Measurements from ENCODE around the gene TEX53.

TEX53 gene

GRCh38 chr9:114643001-114643400 lies 14.6 kb downstream of the TEX53 start:
- Mint-ChIP-seq H3K27ac (no peak overlapping the region), H3K4me1 (ENCODE audit: low read depth) (no peaks in the 10 kb centered on the region), H3K9me3 (peaks cover 4% of the 10 kb centered on the region), H3K27me3 (ENCODE audit: low read depth) (no peaks in the 10 kb centered on the region), H3K4me3 (no peak overlapping the region), H3K36me3 (ENCODE audit: low read depth) (peaks cover 42% of the 10 kb centered on the region)
- no peak for DNase-seq (ENCODE audit: low spot score)

- Mint-ChIP-seq H3K4me1 (ENCODE audit: low read depth) (no peaks in the 10 kb centered on the region), H3K9me3 (no peaks in the 10 kb centered on the region), H3K36me3 (ENCODE audit: low read depth) (peaks cover 40% of the 10 kb centered on the region), H3K4me3 (no peak overlapping the region), H3K27me3 (ENCODE audit: low read depth) (no peaks in the 10 kb centered on the region), H3K27ac (no peak overlapping the region)
- DNase-seq (ENCODE audit: low spot score), result no peak
These were observed 15.6 kb downstream of the TEX53 start for GRCh38 chr9:114641967-114642366.

- Mint-ChIP-seq H3K27me3 (ENCODE audit: low read depth) (no peaks in the 10 kb centered on the region), H3K4me1 (ENCODE audit: low read depth) (no peaks in the 10 kb centered on the region), H3K27ac (no peak overlapping the region), H3K4me3 (no peak overlapping the region), H3K36me3 (ENCODE audit: low read depth) (peaks cover 28% of the 10 kb centered on the region), H3K9me3 (no peaks in the 10 kb centered on the region)
- no peak for DNase-seq (ENCODE audit: low spot score)
These were observed 19.2 kb downstream of the TEX53 start for GRCh38 chr9:114638404-114638803.

DNA sequence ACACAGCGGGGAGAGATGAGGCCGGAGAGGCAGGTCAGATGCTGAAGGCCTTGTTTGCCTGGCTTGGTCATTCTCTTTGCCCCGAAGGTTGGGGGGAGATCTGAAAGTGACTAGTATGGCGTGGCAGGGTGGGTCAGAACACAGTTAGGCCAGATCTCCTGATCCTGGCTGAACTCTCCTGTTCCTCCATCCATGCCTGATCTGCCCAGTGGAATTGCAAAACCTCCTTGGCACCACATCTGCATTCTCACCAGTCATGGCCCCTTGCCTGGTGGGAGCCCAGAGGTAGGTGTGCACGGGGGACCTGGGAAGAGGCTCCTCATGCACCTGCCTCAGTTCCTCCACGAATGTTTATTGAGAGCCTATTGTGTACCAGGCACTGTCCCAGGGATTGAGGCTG lies 23.2 kb downstream of the TEX53 start:
- H3K27me3 Mint-ChIP-seq (ENCODE audit: low read depth), result no peaks in the 10 kb centered on the region
- no peak overlapping the region for H3K27ac Mint-ChIP-seq
- H3K4me3 Mint-ChIP-seq, result no peak overlapping the region
- H3K36me3 Mint-ChIP-seq (ENCODE audit: low read depth), result peaks cover 24% of the 10 kb centered on the region
- no peak for DNase-seq (ENCODE audit: low spot score)
- H3K4me1 Mint-ChIP-seq (ENCODE audit: low read depth), result no peaks in the 10 kb centered on the region
- no peaks in the 10 kb centered on the region for H3K9me3 Mint-ChIP-seq

DNA sequence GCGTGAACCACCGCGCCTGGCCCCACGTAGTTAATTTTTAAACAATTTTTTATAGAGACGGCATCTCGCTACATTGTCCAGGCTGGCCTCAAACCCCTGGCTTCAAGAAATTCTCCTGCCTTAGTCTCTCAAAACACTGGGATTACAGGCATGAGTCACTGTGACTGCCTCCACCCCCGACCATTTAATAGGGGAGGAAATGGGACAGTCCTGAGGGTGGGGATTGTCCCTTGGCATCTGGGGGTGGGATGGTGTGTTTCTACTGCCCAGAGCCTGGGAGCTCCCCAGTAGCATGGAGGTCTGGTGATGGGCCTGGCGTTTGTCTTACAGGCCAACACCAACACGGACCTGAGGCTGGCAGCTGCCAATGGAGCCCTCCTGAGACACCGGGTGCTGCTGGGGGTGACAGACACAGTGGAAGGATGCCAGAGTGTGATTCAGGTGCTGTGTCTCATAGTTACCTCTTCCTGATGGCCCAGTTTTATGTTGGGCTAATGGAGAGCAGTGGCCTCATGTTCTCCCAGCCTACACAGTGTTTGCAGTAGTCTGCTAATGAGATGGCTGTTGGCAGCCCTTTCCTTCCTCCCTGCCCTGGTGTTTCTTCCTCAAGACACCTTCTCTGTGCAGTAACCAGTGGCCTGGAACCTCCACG lies 24.0 kb downstream of the TEX53 start:
- peaks cover 28% of the 10 kb centered on the region for H3K36me3 Mint-ChIP-seq (ENCODE audit: low read depth)

GRCh38 chr9:114631166-114631565 lies 26.4 kb downstream of the TEX53 start:
- no peak overlapping the region for H3K4me3 Mint-ChIP-seq
- H3K9me3 Mint-ChIP-seq, result no peaks in the 10 kb centered on the region
- no peaks in the 10 kb centered on the region for H3K4me1 Mint-ChIP-seq (ENCODE audit: low read depth)
- no peaks in the 10 kb centered on the region for H3K27me3 Mint-ChIP-seq (ENCODE audit: low read depth)
- H3K36me3 Mint-ChIP-seq (ENCODE audit: low read depth), result peaks cover 30% of the 10 kb centered on the region
- DNase-seq (ENCODE audit: low spot score), result no peak
- no peak overlapping the region for H3K27ac Mint-ChIP-seq

More for the DNA sequence above, 24.0 kb downstream of the TEX53 start:
- no peaks in the 10 kb centered on the region for H3K9me3 Mint-ChIP-seq
- H3K27me3 Mint-ChIP-seq (ENCODE audit: low read depth), result no peaks in the 10 kb centered on the region
- H3K27ac Mint-ChIP-seq, result no peak overlapping the region
- no peak overlapping the region for H3K4me3 Mint-ChIP-seq
- H3K4me1 Mint-ChIP-seq (ENCODE audit: low read depth), result no peaks in the 10 kb centered on the region
- no peak for DNase-seq (ENCODE audit: low spot score)

DNA sequence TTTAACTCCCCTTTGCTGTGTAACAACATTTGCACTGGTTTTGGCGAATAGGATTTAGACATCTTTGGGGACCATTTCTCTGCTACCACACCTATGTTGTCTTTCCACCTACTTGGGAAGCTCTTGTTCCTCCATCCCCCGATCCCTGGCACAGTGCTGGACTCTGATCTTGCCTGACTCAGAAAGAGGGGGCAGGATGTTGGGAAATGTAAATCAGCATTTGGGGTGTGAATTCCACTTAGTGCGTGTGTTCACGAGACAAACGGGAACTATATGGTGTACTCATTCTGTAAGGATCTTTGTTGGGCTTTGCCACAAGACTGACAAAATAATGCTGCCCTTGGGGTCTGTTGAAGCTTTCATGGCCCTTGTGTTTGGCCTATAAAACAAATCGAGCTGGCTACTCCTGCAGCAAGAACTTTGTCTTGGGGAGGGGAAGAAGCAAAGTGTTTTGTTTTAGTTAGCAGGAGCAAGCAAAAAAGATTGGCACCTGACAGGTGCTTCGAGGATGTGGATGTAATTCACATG lies 28.0 kb downstream of the TEX53 start:
- Mint-ChIP-seq H3K9me3 (no peaks in the 10 kb centered on the region), H3K4me3 (no peak overlapping the region), H3K27me3 (ENCODE audit: low read depth) (no peaks in the 10 kb centered on the region), H3K27ac (no peak overlapping the region), H3K36me3 (ENCODE audit: low read depth) (peaks cover 26% of the 10 kb centered on the region), H3K4me1 (ENCODE audit: low read depth) (no peaks in the 10 kb centered on the region)
- DNase-seq (ENCODE audit: low spot score), result no peak

GRCh38 chr9:114627553-114627952 lies 30.1 kb downstream of the TEX53 start:
- no peaks in the 10 kb centered on the region for H3K9me3 Mint-ChIP-seq
- DNase-seq (ENCODE audit: low spot score), result no peak
- no peak overlapping the region for H3K27ac Mint-ChIP-seq
- no peaks in the 10 kb centered on the region for H3K4me1 Mint-ChIP-seq (ENCODE audit: low read depth)
- peaks cover 35% of the 10 kb centered on the region for H3K36me3 Mint-ChIP-seq (ENCODE audit: low read depth)
- H3K4me3 Mint-ChIP-seq, result no peak overlapping the region
- H3K27me3 Mint-ChIP-seq (ENCODE audit: low read depth), result no peaks in the 10 kb centered on the region

DNA sequence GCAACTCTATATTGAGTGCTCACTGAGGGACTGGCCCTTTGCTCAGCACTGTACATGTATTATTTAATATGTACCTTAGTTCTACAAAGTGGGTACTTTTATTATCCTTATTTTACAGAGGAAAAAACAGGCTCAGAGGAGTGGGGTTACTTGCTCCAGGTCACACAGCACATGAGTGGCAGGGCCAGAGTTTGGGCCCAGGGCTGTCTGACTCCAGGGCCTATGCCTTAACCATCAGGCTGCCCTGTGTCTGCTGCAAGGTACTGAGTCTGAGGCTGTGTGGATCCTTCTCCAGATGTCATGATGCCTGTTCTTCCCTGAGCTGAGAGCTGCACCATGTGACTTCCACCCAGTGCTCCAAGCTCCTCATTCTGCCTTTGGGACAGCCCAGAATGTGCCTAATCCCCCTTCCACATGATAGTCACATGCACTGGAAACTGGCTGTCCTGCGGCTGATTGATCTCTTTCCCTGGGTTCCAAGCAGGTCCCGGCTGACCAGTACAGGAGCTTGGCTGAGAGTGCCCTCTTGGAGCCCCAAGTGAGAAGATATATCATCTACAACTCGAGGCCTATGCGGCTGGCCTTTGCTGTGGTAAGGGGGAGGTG lies 31.1 kb downstream of the TEX53 start:
- Mint-ChIP-seq H3K27me3 (ENCODE audit: low read depth) (no peaks in the 10 kb centered on the region), H3K36me3 (ENCODE audit: low read depth) (peaks cover 42% of the 10 kb centered on the region), H3K9me3 (no peaks in the 10 kb centered on the region), H3K4me1 (ENCODE audit: low read depth) (no peaks in the 10 kb centered on the region), H3K4me3 (no peak overlapping the region), H3K27ac (no peak overlapping the region)
- no peak for DNase-seq (ENCODE audit: low spot score)

GRCh38 chr9:114624677-114625076 lies 32.9 kb downstream of the TEX53 start:
- no peak for DNase-seq (ENCODE audit: low spot score)
- Mint-ChIP-seq H3K36me3 (ENCODE audit: low read depth) (peaks cover 39% of the 10 kb centered on the region), H3K4me3 (no peak overlapping the region), H3K27me3 (ENCODE audit: low read depth) (no peaks in the 10 kb centered on the region), H3K9me3 (no peaks in the 10 kb centered on the region), H3K27ac (no peak overlapping the region), H3K4me1 (ENCODE audit: low read depth) (peaks cover 3% of the 10 kb centered on the region)

DNA sequence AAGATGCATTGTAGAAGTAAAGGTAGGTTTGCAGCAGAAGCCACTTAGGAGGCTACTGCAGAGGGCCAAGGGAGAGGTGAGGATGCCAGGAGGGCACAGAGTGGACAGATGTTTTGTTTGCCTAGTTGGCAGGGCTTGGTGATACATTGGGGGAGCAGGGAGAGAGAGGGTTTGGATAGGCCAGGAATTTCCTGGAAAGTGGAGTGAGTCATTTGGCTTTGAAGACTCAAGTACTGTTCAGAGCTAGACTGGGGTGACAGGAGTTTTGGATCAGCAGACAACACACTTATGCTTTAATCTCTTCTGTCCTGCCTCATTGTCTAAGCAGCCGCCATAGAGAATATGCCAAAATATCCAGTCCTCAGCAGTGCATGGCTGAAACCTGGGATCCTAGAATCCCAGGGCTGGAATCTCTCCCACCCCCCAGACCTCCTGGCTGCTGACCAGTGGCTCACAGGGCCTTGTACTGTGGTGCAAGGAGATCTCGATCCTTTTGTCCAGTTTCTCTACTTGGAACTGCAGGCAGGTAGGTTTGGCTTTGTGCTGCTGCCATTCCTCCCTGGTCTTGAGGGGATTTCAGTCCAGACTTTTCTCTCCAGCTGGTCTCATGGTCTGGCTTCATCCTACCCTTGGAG lies 35.5 kb downstream of the TEX53 start:
- no peaks in the 10 kb centered on the region for H3K27me3 Mint-ChIP-seq (ENCODE audit: low read depth)
- H3K4me1 Mint-ChIP-seq (ENCODE audit: low read depth), result peaks cover 11% of the 10 kb centered on the region
- H3K36me3 Mint-ChIP-seq (ENCODE audit: low read depth), result peaks cover 45% of the 10 kb centered on the region
- DNase-seq (ENCODE audit: low spot score), result no peak
- H3K27ac Mint-ChIP-seq, result no peak overlapping the region
- H3K4me3 Mint-ChIP-seq, result no peak overlapping the region
- no peaks in the 10 kb centered on the region for H3K9me3 Mint-ChIP-seq

- Mint-ChIP-seq H3K27me3 (ENCODE audit: low read depth) (no peaks in the 10 kb centered on the region), H3K27ac (peak overlapping the region; percentile 5), H3K9me3 (no peaks in the 10 kb centered on the region), H3K4me1 (ENCODE audit: low read depth) (peaks cover 15% of the 10 kb centered on the region), H3K36me3 (ENCODE audit: low read depth) (peaks cover 42% of the 10 kb centered on the region), H3K4me3 (no peak overlapping the region)
- DNase-seq (ENCODE audit: low spot score), result no peak
These were observed 36.0 kb downstream of the TEX53 start for GRCh38 chr9:114621561-114621960.

DNA sequence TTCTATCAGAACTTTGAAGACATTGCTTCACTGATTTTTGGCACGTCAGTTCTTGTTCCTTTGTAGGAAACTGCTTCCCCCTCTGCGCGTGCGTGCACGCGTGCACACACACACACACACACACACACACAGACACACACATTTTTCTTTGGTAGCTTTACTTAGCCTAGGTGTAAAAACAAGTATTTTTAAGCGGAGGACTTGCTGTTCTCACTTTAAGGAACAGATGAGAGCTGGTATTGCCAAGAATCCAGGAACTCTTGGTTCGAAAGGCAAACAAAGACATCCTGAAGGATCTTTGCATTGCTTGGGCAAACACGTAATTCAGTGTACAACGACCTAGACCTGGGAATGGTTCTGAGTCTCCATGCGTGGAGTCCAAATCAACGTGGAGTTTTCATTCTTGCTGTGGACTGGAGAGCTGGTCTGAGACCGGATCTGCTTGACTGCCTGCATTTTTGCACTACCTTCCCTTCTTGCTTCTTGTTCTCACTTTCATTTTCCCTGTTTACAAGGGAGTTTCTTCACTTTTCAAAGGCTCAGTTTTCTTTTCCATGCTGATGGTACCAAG lies 38.3 kb downstream of the TEX53 start:
- peaks cover 20% of the 10 kb centered on the region for H3K4me1 Mint-ChIP-seq (ENCODE audit: low read depth)

More for the DNA sequence above, 38.3 kb downstream of the TEX53 start:
- no peak for DNase-seq (ENCODE audit: low spot score)
- Mint-ChIP-seq H3K27ac (peak overlapping the region; percentile 79), H3K4me3 (peak overlapping the region; percentile 56), H3K9me3 (no peaks in the 10 kb centered on the region), H3K36me3 (ENCODE audit: low read depth) (peaks cover 43% of the 10 kb centered on the region), H3K27me3 (ENCODE audit: low read depth) (no peaks in the 10 kb centered on the region)
